OCI-LY3 (cell line): ENCODE data around the gene BHLHE23.

Experiments
- EZH2phosphoT487 ChIP-seq: fragments of 200-600 bp; shearing (Covaris generic); IDR thresholded peaks from 2 replicates; pipeline ENCODE4 v1.6.1; 2018; ENCODE audit warnings: antibody characterized with exemption, mixed run types, low read depth
- TF ChIP-seq, protein P1 (sequence below): fragments of 200-600, 300-600 bp; sonication (generic); IDR thresholded peaks from 2 replicates; pipeline ENCODE4 v1.5.1; 2014; ENCODE audit warnings: antibody characterized with exemption, low read length, low read depth

- TF ChIP-seq, protein P1, sequence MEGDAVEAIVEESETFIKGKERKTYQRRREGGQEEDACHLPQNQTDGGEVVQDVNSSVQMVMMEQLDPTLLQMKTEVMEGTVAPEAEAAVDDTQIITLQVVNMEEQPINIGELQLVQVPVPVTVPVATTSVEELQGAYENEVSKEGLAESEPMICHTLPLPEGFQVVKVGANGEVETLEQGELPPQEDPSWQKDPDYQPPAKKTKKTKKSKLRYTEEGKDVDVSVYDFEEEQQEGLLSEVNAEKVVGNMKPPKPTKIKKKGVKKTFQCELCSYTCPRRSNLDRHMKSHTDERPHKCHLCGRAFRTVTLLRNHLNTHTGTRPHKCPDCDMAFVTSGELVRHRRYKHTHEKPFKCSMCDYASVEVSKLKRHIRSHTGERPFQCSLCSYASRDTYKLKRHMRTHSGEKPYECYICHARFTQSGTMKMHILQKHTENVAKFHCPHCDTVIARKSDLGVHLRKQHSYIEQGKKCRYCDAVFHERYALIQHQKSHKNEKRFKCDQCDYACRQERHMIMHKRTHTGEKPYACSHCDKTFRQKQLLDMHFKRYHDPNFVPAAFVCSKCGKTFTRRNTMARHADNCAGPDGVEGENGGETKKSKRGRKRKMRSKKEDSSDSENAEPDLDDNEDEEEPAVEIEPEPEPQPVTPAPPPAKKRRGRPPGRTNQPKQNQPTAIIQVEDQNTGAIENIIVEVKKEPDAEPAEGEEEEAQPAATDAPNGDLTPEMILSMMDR, result no peak
- no peak for TF ChIP-seq EZH2phosphoT487
These were observed 10.2 kb downstream of the BHLHE23 start for GRCh38 chr20:62996596-62996982.
